HEK293 (cell line): ENCODE results near the gene TAS2R38.

Experiments used
- SP2 ChIP-seq: fragments of 450-650 bp; formaldehyde crosslinking; IDR thresholded peaks from 2 replicates; pipeline ENCODE4 v1.5.1; 2016; ENCODE audit warnings: missing biosample characterization, missing genetic modification characterization
- ZNF16 ChIP-seq: fragments of 450-650 bp; formaldehyde crosslinking; IDR thresholded peaks from 2 replicates; pipeline ENCODE4 v1.5.1; 2016; ENCODE audit warnings: low read depth, missing biosample characterization, missing genetic modification characterization
- ZNF510 ChIP-seq: fragments of 450-650 bp; formaldehyde crosslinking; IDR thresholded peaks from 2 replicates; pipeline ENCODE4 v1.5.1; 2018; ENCODE audit warnings: mild to moderate bottlenecking, missing genetic modification characterization, missing biosample characterization; ENCODE audit not compliant: insufficient replicate concordance
- ZNF561 ChIP-seq: fragments of 450-650 bp; IDR thresholded peaks from 2 replicates; pipeline ENCODE4 v1.5.1; 2018; ENCODE audit warnings: missing biosample characterization, missing genetic modification characterization, borderline replicate concordance
- ZNF747 ChIP-seq: fragments of 450-650 bp; formaldehyde crosslinking; IDR thresholded peaks from 2 replicates; pipeline ENCODE4 v1.5.1; 2016; ENCODE audit warnings: missing biosample characterization, missing genetic modification characterization
- ZSCAN23 ChIP-seq: fragments of 450-650 bp; formaldehyde crosslinking; IDR thresholded peaks from 2 replicates; pipeline ENCODE4 v1.5.1; 2016; ENCODE audit warnings: missing biosample characterization, missing genetic modification characterization
- TF ChIP-seq, protein P1 (sequence below): fragments of 450-650 bp; formaldehyde crosslinking; IDR thresholded peaks from 2 replicates; pipeline ENCODE4 v1.5.1; 2017; ENCODE audit warnings: missing biosample characterization, mild to moderate bottlenecking, missing genetic modification characterization, moderate library complexity
- TF ChIP-seq, protein P2 (sequence below): fragments of 450-650 bp; formaldehyde crosslinking; IDR thresholded peaks from 2 replicates; pipeline ENCODE4 v1.5.1; 2016; ENCODE audit warnings: missing biosample characterization, missing genetic modification characterization
- TF ChIP-seq, protein P3 (sequence below): fragments of 450-650 bp; formaldehyde crosslinking; IDR thresholded peaks from 2 replicates; pipeline ENCODE4 v1.5.1; 2016; ENCODE audit warnings: missing biosample characterization, missing genetic modification characterization
- TF ChIP-seq, protein P4 (sequence below): fragments of 450-650 bp; formaldehyde crosslinking; IDR thresholded peaks from 2 replicates; pipeline ENCODE4 v1.5.0; 2017; ENCODE audit warnings: missing biosample characterization, missing genetic modification characterization, borderline replicate concordance
- TF ChIP-seq, protein P5 (sequence below): fragments of 450-650 bp; formaldehyde crosslinking; IDR thresholded peaks from 2 replicates; pipeline ENCODE4 v1.5.1; 2016; ENCODE audit warnings: missing biosample characterization, missing genetic modification characterization
- TF ChIP-seq, protein P6 (sequence below): fragments of 450-650 bp; formaldehyde crosslinking; IDR thresholded peaks from 2 replicates; pipeline ENCODE4 v1.5.1; 2016; ENCODE audit warnings: missing biosample characterization, missing genetic modification characterization
- TF ChIP-seq, protein P7 (sequence below): fragments of 450-650 bp; formaldehyde crosslinking; IDR thresholded peaks from 2 replicates; pipeline ENCODE4 v1.5.1; 2016; ENCODE audit warnings: missing biosample characterization, missing genetic modification characterization
- TF ChIP-seq, protein P8 (sequence below): fragments of 450-650 bp; IDR thresholded peaks from 2 replicates; pipeline ENCODE4 v1.5.1; 2018; ENCODE audit warnings: missing biosample characterization, mild to moderate bottlenecking, missing genetic modification characterization

DNA sequence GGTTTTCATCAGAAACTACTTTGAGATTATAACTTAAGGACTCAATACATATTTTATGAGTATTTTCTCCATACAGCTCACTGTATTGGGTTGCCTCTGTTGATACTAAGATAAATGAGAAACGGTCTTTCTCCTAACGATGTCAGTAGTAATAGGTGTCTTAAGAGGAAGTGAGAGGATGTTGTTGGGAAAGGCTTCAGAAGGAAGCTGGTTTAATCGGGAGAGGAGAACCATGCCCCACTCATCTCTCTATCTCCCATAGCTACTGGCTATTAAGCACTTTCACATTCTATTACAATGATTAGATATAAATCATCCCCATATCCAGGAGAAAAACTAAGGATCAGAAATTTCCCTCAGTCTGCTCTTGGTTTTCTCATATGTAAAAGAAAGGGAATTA is 28.8 kb downstream of the TAS2R38 start:
- TF ChIP-seq, protein P1, sequence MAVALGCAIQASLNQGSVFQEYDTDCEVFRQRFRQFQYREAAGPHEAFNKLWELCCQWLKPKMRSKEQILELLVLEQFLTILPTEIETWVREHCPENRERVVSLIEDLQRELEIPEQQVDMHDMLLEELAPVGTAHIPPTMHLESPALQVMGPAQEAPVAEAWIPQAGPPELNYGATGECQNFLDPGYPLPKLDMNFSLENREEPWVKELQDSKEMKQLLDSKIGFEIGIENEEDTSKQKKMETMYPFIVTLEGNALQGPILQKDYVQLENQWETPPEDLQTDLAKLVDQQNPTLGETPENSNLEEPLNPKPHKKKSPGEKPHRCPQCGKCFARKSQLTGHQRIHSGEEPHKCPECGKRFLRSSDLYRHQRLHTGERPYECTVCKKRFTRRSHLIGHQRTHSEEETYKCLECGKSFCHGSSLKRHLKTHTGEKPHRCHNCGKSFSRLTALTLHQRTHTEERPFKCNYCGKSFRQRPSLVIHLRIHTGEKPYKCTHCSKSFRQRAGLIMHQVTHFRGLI (tag by site-specific recombination): no peak
- TF ChIP-seq, protein P2, sequence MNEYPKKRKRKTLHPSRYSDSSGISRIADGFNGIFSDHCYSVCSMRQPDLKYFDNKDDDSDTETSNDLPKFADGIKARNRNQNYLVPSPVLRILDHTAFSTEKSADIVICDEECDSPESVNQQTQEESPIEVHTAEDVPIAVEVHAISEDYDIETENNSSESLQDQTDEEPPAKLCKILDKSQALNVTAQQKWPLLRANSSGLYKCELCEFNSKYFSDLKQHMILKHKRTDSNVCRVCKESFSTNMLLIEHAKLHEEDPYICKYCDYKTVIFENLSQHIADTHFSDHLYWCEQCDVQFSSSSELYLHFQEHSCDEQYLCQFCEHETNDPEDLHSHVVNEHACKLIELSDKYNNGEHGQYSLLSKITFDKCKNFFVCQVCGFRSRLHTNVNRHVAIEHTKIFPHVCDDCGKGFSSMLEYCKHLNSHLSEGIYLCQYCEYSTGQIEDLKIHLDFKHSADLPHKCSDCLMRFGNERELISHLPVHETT (tag by site-specific recombination): no peak
- TF ChIP-seq ZSCAN23 (tag by site-specific recombination): no peak
- TF ChIP-seq, protein P3, sequence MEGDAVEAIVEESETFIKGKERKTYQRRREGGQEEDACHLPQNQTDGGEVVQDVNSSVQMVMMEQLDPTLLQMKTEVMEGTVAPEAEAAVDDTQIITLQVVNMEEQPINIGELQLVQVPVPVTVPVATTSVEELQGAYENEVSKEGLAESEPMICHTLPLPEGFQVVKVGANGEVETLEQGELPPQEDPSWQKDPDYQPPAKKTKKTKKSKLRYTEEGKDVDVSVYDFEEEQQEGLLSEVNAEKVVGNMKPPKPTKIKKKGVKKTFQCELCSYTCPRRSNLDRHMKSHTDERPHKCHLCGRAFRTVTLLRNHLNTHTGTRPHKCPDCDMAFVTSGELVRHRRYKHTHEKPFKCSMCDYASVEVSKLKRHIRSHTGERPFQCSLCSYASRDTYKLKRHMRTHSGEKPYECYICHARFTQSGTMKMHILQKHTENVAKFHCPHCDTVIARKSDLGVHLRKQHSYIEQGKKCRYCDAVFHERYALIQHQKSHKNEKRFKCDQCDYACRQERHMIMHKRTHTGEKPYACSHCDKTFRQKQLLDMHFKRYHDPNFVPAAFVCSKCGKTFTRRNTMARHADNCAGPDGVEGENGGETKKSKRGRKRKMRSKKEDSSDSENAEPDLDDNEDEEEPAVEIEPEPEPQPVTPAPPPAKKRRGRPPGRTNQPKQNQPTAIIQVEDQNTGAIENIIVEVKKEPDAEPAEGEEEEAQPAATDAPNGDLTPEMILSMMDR: no peak
- no peak for TF ChIP-seq SP2 (tag by site-specific recombination)
- TF ChIP-seq, protein P4, sequence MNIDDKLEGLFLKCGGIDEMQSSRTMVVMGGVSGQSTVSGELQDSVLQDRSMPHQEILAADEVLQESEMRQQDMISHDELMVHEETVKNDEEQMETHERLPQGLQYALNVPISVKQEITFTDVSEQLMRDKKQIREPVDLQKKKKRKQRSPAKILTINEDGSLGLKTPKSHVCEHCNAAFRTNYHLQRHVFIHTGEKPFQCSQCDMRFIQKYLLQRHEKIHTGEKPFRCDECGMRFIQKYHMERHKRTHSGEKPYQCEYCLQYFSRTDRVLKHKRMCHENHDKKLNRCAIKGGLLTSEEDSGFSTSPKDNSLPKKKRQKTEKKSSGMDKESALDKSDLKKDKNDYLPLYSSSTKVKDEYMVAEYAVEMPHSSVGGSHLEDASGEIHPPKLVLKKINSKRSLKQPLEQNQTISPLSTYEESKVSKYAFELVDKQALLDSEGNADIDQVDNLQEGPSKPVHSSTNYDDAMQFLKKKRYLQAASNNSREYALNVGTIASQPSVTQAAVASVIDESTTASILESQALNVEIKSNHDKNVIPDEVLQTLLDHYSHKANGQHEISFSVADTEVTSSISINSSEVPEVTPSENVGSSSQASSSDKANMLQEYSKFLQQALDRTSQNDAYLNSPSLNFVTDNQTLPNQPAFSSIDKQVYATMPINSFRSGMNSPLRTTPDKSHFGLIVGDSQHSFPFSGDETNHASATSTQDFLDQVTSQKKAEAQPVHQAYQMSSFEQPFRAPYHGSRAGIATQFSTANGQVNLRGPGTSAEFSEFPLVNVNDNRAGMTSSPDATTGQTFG: no peak
- no peak for TF ChIP-seq ZNF561
- TF ChIP-seq, protein P5, sequence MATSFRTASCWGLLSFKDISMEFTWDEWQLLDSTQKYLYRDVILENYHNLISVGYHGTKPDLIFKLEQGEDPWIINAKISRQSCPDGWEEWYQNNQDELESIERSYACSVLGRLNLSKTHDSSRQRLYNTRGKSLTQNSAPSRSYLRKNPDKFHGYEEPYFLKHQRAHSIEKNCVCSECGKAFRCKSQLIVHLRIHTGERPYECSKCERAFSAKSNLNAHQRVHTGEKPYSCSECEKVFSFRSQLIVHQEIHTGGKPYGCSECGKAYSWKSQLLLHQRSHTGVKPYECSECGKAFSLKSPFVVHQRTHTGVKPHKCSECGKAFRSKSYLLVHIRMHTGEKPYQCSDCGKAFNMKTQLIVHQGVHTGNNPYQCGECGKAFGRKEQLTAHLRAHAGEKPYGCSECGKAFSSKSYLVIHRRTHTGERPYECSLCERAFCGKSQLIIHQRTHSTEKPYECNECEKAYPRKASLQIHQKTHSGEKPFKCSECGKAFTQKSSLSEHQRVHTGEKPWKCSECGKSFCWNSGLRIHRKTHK (tag by site-specific recombination): no peak
- TF ChIP-seq ZNF747 (tag by site-specific recombination): no peak
- TF ChIP-seq, protein P6, sequence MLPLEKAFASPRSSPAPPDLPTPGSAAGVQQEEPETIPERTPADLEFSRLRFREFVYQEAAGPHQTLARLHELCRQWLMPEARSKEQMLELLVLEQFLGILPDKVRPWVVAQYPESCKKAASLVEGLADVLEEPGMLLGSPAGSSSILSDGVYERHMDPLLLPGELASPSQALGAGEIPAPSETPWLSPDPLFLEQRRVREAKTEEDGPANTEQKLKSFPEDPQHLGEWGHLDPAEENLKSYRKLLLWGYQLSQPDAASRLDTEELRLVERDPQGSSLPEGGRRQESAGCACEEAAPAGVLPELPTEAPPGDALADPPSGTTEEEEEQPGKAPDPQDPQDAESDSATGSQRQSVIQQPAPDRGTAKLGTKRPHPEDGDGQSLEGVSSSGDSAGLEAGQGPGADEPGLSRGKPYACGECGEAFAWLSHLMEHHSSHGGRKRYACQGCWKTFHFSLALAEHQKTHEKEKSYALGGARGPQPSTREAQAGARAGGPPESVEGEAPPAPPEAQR (tag by site-specific recombination): no peak
- no peak for TF ChIP-seq ZNF510 (tag by site-specific recombination)
- TF ChIP-seq, protein P7, sequence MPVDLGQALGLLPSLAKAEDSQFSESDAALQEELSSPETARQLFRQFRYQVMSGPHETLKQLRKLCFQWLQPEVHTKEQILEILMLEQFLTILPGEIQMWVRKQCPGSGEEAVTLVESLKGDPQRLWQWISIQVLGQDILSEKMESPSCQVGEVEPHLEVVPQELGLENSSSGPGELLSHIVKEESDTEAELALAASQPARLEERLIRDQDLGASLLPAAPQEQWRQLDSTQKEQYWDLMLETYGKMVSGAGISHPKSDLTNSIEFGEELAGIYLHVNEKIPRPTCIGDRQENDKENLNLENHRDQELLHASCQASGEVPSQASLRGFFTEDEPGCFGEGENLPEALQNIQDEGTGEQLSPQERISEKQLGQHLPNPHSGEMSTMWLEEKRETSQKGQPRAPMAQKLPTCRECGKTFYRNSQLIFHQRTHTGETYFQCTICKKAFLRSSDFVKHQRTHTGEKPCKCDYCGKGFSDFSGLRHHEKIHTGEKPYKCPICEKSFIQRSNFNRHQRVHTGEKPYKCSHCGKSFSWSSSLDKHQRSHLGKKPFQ: no peak
- TF ChIP-seq, protein P8, sequence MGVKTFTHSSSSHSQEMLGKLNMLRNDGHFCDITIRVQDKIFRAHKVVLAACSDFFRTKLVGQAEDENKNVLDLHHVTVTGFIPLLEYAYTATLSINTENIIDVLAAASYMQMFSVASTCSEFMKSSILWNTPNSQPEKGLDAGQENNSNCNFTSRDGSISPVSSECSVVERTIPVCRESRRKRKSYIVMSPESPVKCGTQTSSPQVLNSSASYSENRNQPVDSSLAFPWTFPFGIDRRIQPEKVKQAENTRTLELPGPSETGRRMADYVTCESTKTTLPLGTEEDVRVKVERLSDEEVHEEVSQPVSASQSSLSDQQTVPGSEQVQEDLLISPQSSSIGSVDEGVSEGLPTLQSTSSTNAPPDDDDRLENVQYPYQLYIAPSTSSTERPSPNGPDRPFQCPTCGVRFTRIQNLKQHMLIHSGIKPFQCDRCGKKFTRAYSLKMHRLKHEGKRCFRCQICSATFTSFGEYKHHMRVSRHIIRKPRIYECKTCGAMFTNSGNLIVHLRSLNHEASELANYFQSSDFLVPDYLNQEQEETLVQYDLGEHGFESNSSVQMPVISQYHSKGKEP: no peak
- no peak for TF ChIP-seq ZNF16 (tag by site-specific recombination)
